ENCODE results near the gene NR3C2.

The NR3C2 gene

GRCh38 chr4:148051403-148051802 lies 390.8 kb downstream of the NR3C2 start:
- H3K9me3 ChIP-seq (ENCODE audit: control insufficient read depth, insufficient read depth, low read length): no peaks in the 10 kb centered on the region
- no peak overlapping the region for H3K27ac ChIP-seq (ENCODE audit: low read length)
- H3K4me1 ChIP-seq (ENCODE audit: control insufficient read depth, insufficient read depth, low read length): no peaks in the 10 kb centered on the region
- no peak for DNase-seq (ENCODE audit: low read depth, low spot score)
- no CpG with 5 or more reads among the region's 4 CpGs for WGBS (ENCODE audit: insufficient coverage, insufficient read length)
- no peak overlapping the region for H3K4me3 ChIP-seq (ENCODE audit: low read length)
- H3K27me3 ChIP-seq (ENCODE audit: control insufficient read depth, insufficient read depth, low read length): no peaks in the 10 kb centered on the region
- no peaks in the 10 kb centered on the region for H3K36me3 ChIP-seq (ENCODE audit: control insufficient read depth, insufficient read depth, low read length)

GRCh38 chr4:148048598-148048997 lies 393.6 kb downstream of the NR3C2 start:
- H3K27me3 ChIP-seq (ENCODE audit: control insufficient read depth, insufficient read depth, low read length): no peaks in the 10 kb centered on the region
- no CpG with 5 or more reads among the region's 4 CpGs for whole genome bisulfite sequencing (ENCODE audit: insufficient coverage, insufficient read length)
- no peaks in the 10 kb centered on the region for H3K36me3 ChIP-seq (ENCODE audit: control insufficient read depth, insufficient read depth, low read length)
- DNase-seq (ENCODE audit: low read depth, low spot score): no peak
- no peaks in the 10 kb centered on the region for H3K9me3 ChIP-seq (ENCODE audit: control insufficient read depth, insufficient read depth, low read length)
- no peak overlapping the region for H3K27ac ChIP-seq (ENCODE audit: low read length)
- no peaks in the 10 kb centered on the region for H3K4me1 ChIP-seq (ENCODE audit: control insufficient read depth, insufficient read depth, low read length)
- no peak overlapping the region for H3K4me3 ChIP-seq (ENCODE audit: low read length)

GRCh38 chr4:148044912-148045352 lies 397.3 kb downstream of the NR3C2 start:
- WGBS (ENCODE audit: insufficient coverage, insufficient read length): no CpG with 5 or more reads among the region's 4 CpGs
- no peaks in the 10 kb centered on the region for H3K36me3 ChIP-seq (ENCODE audit: control insufficient read depth, insufficient read depth, low read length)

GRCh38 chr4:148044089-148044911 lies 397.9 kb downstream of the NR3C2 start:
- no peak overlapping the region for H3K4me3 ChIP-seq (ENCODE audit: low read length)
- no peak for DNase-seq (ENCODE audit: low read depth, low spot score)
- H3K36me3 ChIP-seq (ENCODE audit: control insufficient read depth, insufficient read depth, low read length): no peaks in the 10 kb centered on the region
- H3K9me3 ChIP-seq (ENCODE audit: control insufficient read depth, insufficient read depth, low read length): no peaks in the 10 kb centered on the region
- no peaks in the 10 kb centered on the region for H3K27me3 ChIP-seq (ENCODE audit: control insufficient read depth, insufficient read depth, low read length)
- H3K27ac ChIP-seq (ENCODE audit: low read length): no peak overlapping the region
- H3K4me1 ChIP-seq (ENCODE audit: control insufficient read depth, insufficient read depth, low read length): no peaks in the 10 kb centered on the region
- no CpG with 5 or more reads among the region's 9 CpGs for WGBS (ENCODE audit: insufficient coverage, insufficient read length)

More at GRCh38 chr4:148044912-148045352, 397.3 kb downstream of the NR3C2 start:
- H3K4me1 ChIP-seq (ENCODE audit: control insufficient read depth, insufficient read depth, low read length): no peaks in the 10 kb centered on the region
- no peak for DNase-seq (ENCODE audit: low read depth, low spot score)
- H3K27me3 ChIP-seq (ENCODE audit: control insufficient read depth, insufficient read depth, low read length): no peaks in the 10 kb centered on the region
- no peak overlapping the region for H3K27ac ChIP-seq (ENCODE audit: low read length)
- no peaks in the 10 kb centered on the region for H3K9me3 ChIP-seq (ENCODE audit: control insufficient read depth, insufficient read depth, low read length)
- no peak overlapping the region for H3K4me3 ChIP-seq (ENCODE audit: low read length)

GRCh38 chr4:148041606-148042329 lies 400.4 kb downstream of the NR3C2 start:
- Histone ChIP-seq H3K4me3 (ENCODE audit: low read length) (no peak overlapping the region), H3K9me3 (ENCODE audit: control insufficient read depth, insufficient read depth, low read length) (no peaks in the 10 kb centered on the region), H3K27ac (ENCODE audit: low read length) (no peak overlapping the region), H3K27me3 (ENCODE audit: control insufficient read depth, insufficient read depth, low read length) (no peaks in the 10 kb centered on the region), H3K4me1 (ENCODE audit: control insufficient read depth, insufficient read depth, low read length) (no peaks in the 10 kb centered on the region), H3K36me3 (ENCODE audit: control insufficient read depth, insufficient read depth, low read length) (no peaks in the 10 kb centered on the region)
- DNase-seq (ENCODE audit: low read depth, low spot score): no peak
- no CpG with 5 or more reads among the region's 7 CpGs for WGBS (ENCODE audit: insufficient coverage, insufficient read length)

- Histone ChIP-seq H3K27me3 (ENCODE audit: control insufficient read depth, insufficient read depth, low read length) (no peaks in the 10 kb centered on the region), H3K27ac (ENCODE audit: low read length) (no peak overlapping the region), H3K9me3 (ENCODE audit: control insufficient read depth, insufficient read depth, low read length) (no peaks in the 10 kb centered on the region), H3K4me1 (ENCODE audit: control insufficient read depth, insufficient read depth, low read length) (no peaks in the 10 kb centered on the region), H3K36me3 (ENCODE audit: control insufficient read depth, insufficient read depth, low read length) (no peaks in the 10 kb centered on the region), H3K4me3 (ENCODE audit: low read length) (no peak overlapping the region)
- WGBS (ENCODE audit: insufficient coverage, insufficient read length): no CpG with 5 or more reads among the region's 1 CpG
- no peak for DNase-seq (ENCODE audit: low read depth, low spot score)
These were observed 407.4 kb downstream of the NR3C2 start for GRCh38 chr4:148034813-148035212.

- no peak overlapping the region for H3K27ac ChIP-seq (ENCODE audit: low read length)
- H3K36me3 ChIP-seq (ENCODE audit: control insufficient read depth, insufficient read depth, low read length): no peaks in the 10 kb centered on the region
- H3K4me3 ChIP-seq (ENCODE audit: low read length): no peak overlapping the region
- DNase-seq (ENCODE audit: low read depth, low spot score): no peak
- no CpG with 5 or more reads among the region's 2 CpGs for WGBS (ENCODE audit: insufficient coverage, insufficient read length)
- H3K27me3 ChIP-seq (ENCODE audit: control insufficient read depth, insufficient read depth, low read length): no peaks in the 10 kb centered on the region
- peaks cover 4% of the 10 kb centered on the region for H3K4me1 ChIP-seq (ENCODE audit: control insufficient read depth, insufficient read depth, low read length)
- H3K9me3 ChIP-seq (ENCODE audit: control insufficient read depth, insufficient read depth, low read length): no peaks in the 10 kb centered on the region
These were observed 411.9 kb downstream of the NR3C2 start for GRCh38 chr4:148030193-148030873.

- no peaks in the 10 kb centered on the region for H3K27me3 ChIP-seq (ENCODE audit: control insufficient read depth, insufficient read depth, low read length)
- no peak overlapping the region for H3K4me3 ChIP-seq (ENCODE audit: low read length)
- H3K9me3 ChIP-seq (ENCODE audit: control insufficient read depth, insufficient read depth, low read length): no peaks in the 10 kb centered on the region
- H3K4me1 ChIP-seq (ENCODE audit: control insufficient read depth, insufficient read depth, low read length): peaks cover 4% of the 10 kb centered on the region
- no peak for DNase-seq (ENCODE audit: low read depth, low spot score)
- no peaks in the 10 kb centered on the region for H3K36me3 ChIP-seq (ENCODE audit: control insufficient read depth, insufficient read depth, low read length)
- no peak overlapping the region for H3K27ac ChIP-seq (ENCODE audit: low read length)
- WGBS (ENCODE audit: insufficient coverage, insufficient read length): no CpG with 5 or more reads among the region's 3 CpGs
These were observed 412.4 kb downstream of the NR3C2 start for GRCh38 chr4:148029781-148030180.
